ENCODE measurements around the gene APOBEC3B. TPM values are rescaled to one million over a fixed set of nuclear protein-coding genes. Genes with fewer than 3 reads are reported as not detected.

Gene APOBEC3B
- total and polyA plus RNA-seq, 2 of the 8 experiments (the other 6 are each of a cell fraction or from before 2014, with no cell fraction given) = 14.2 to 74.9 TPM

- Histone ChIP-seq H2BK5ac (ENCODE audit: low read depth, low read length) (no peak overlapping the region), H3K4ac (replicated peaks; ENCODE audit: insufficient read length, low read depth, low read length) (no peak overlapping the region), H2AK5ac (ENCODE audit: low read depth, low read length) (no peak overlapping the region), H3K18ac (ENCODE audit: extremely low read depth, low read length) (no peak overlapping the region), H3K79me1 (ENCODE audit: low read depth, low read length) (no peaks in the 10 kb centered on the region), H3K23ac (ENCODE audit: insufficient read length) (no peak overlapping the region), H2BK12ac (ENCODE audit: low read depth, low read length) (peak overlapping the region; percentile 77; the same call in 1 of the 2 replicates), H2BK15ac (ENCODE audit: low read length) (no peak overlapping the region), H3K9me3 (ENCODE audit: insufficient read depth in 2 of 2, low read depth in 1 of 2, low read length in 1 of 2) (no peaks in the 10 kb centered on the region), H3K36me3 (ENCODE audit: control insufficient read depth in 2 of 4, insufficient read depth in 4 of 4, low read length in 3 of 4) (no peaks in the 10 kb centered on the region), H3K9ac (replicated peaks in 1 of 4; ENCODE audit: extremely low read depth in 1 of 4, low read depth in 3 of 4, low read length in 3 of 4) (no peak overlapping the region), H3K14ac (ENCODE audit: insufficient read length) (no peak overlapping the region), H3K27ac (ENCODE audit: low read depth, low read length) (no peak overlapping the region), H4K91ac (replicated peaks; ENCODE audit: insufficient read length, low read length) (no peak overlapping the region), H3K23me2 (ENCODE audit: low read depth, low read length) (no peaks in the 10 kb centered on the region), H2AFZ (ENCODE audit: low read length) (no peak overlapping the region), H2BK20ac (ENCODE audit: low read length) (no peak overlapping the region), H3K27me3 (replicated peaks in 1 of 4; ENCODE audit: control insufficient read depth in 3 of 4, extremely low read depth in 1 of 4, insufficient read depth in 3 of 4, low read length in 3 of 4) (no peaks in the 10 kb centered on the region), H4K20me1 (replicated peaks in 1 of 2; ENCODE audit: control insufficient read depth in 1 of 2, insufficient read depth in 2 of 2, low read length in 2 of 2) (no peaks in the 10 kb centered on the region), H4K5ac (ENCODE audit: insufficient read length, low read depth, low read length) (no peak overlapping the region), H3K4me2 (ENCODE audit: insufficient read depth in 1 of 2, low read depth in 2 of 2, low read length in 2 of 2) (no peak overlapping the region), H4K8ac (ENCODE audit: extremely low read depth, insufficient read depth, low read length) (no peak overlapping the region), H3K79me2 (ENCODE audit: control insufficient read depth in 1 of 2, insufficient read depth in 2 of 2, low read length in 2 of 2) (no peaks in the 10 kb centered on the region), H3K4me3 (ENCODE audit: extremely low read depth in 1 of 4, insufficient read depth in 2 of 4, low read depth in 3 of 4, low read length in 4 of 4) (no peak overlapping the region), H3K56ac (replicated peaks; ENCODE audit: insufficient read length, low read depth, low read length) (no peak overlapping the region), H2BK120ac (replicated peaks; ENCODE audit: low read depth, low read length) (no peak overlapping the region), H3K4me1 (replicated peaks in 1 of 4; ENCODE audit: control insufficient read depth in 3 of 4, insufficient read depth in 4 of 4, low read length in 3 of 4) (peaks cover 0 to 10% (median 3%) of the 10 kb centered on the region in 4 experiments; a peak in 5 of 7 replicates)
- FAIRE-seq (peak; percentile 80), DNase-seq (ENCODE audit: low read depth in 1 of 2, low spot score in 2 of 2) (no peak)
- ChIA-PET CTCF (ENCODE audit: partially characterized antibody) (interaction anchor here (2.0 kb wide), 1 partner anchor 10 kb away, joined by 13 read pairs; no protein-coding TSS in a partner anchor), POLR2A (ENCODE audit: partially characterized antibody) (no interaction called here)
- WGBS, 2 experiments (ENCODE audit: extremely low coverage in 1 of 2, insufficient coverage in 1 of 2, insufficient read length in 1 of 2, insufficient replicate concordance in 2 of 2, low coverage in 1 of 2, low lambda C conversion rate in 2 of 2, missing lambda C conversion rate in 1 of 2) = 91% methylated on average over 8 of the region's 9 CpGs; no CpG with 5 or more reads in 1 of the 2 experiments
- TF ChIP-seq, protein P1, sequence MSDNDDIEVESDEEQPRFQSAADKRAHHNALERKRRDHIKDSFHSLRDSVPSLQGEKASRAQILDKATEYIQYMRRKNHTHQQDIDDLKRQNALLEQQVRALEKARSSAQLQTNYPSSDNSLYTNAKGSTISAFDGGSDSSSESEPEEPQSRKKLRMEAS (IDR thresholded peaks at IDR 0.05) = no peak
- no peak for TF ChIP-seq ATF3 (IDR thresholded peaks at IDR 0.05; ENCODE audit: insufficient read depth, low read depth, low read length)
- TF ChIP-seq ATF2 (IDR thresholded peaks at IDR 0.05; ENCODE audit: low read length) = no peak
- TF ChIP-seq KDM1A (IDR thresholded peaks at IDR 0.05; ENCODE audit: borderline replicate concordance, low read length) = no peak
- no peak for TF ChIP-seq NANOG (IDR thresholded peaks at IDR 0.05; ENCODE audit: insufficient read depth, low read depth, low read length, poor library complexity, severe bottlenecking)
- no peak for TF ChIP-seq SRF (IDR thresholded peaks at IDR 0.05; ENCODE audit: low read depth, low read length)
- TF ChIP-seq BRCA1 (IDR thresholded peaks at IDR 0.05; ENCODE audit: low read depth, low read length) = no peak
- TF ChIP-seq SP2 (IDR thresholded peaks at IDR 0.05; ENCODE audit: low read length) = no peak
- no peak for TF ChIP-seq SIN3A (conservative IDR thresholded peaks at IDR 0.05 in 1 of 2, IDR thresholded peaks at IDR 0.05 in 1 of 2; ENCODE audit: low read depth in 1 of 2, low read length in 2 of 2)
- no peak for TF ChIP-seq EZH2 (IDR thresholded peaks at IDR 0.05; ENCODE audit: low read depth, low read length, severe bottlenecking)
These were observed 18.3 kb upstream of the APOBEC3B start for GRCh38 chr22:38963872-38964271.
